SU-DHL-6 (cell line): ENCODE data around the gene TNS3.

Experiments
- CTCF ChIP-seq: fragments of 200-600 bp; sonication (generic); IDR thresholded peaks from one replicate; pipeline ENCODE4 v1.5.1; 2017; ENCODE audit warnings: antibody characterized with exemption, mild to moderate bottlenecking, low read length, moderate library complexity; ENCODE audit not compliant: insufficient read depth, poor library complexity, severe bottlenecking
- EZH2phosphoT487 ChIP-seq: fragments of 200-600 bp; sonication (generic), shearing (Covaris generic); conservative IDR thresholded peaks from 2 replicates; pipeline ENCODE4 v1.6.1; 2018; ENCODE audit warnings: mild to moderate bottlenecking, antibody characterized with exemption, low read length, moderate library complexity, mixed read lengths

GRCh38 chr7:47400001-47400400 is 181.9 kb downstream of the TNS3 start:
- TF ChIP-seq CTCF = no peak
- no peak for TF ChIP-seq EZH2phosphoT487
